GM10266 (cell line): ENCODE results near the gene GP9.

Experiments used
- DNase-seq: peaks from one replicate; pipeline ENCODE4 v3.0.0; 2012; ENCODE audit errors: extremely low spot score
- TF ChIP-seq, protein P1 (sequence below): IDR thresholded peaks from 2 replicates; pipeline ENCODE4 v1.5.1; 2012; ENCODE audit warnings: mild to moderate bottlenecking, low read depth; ENCODE audit not compliant: control insufficient read depth, insufficient read depth; ENCODE audit errors: missing control alignments

Gene GP9

GRCh38 chr3:129060276-129061022 is at the start of gene GP9:
TSS of gene GP9 (plus strand) at chr3:129060779. CDS start at chr3:129061740, 961 bp downstream.
- TF ChIP-seq, protein P1, sequence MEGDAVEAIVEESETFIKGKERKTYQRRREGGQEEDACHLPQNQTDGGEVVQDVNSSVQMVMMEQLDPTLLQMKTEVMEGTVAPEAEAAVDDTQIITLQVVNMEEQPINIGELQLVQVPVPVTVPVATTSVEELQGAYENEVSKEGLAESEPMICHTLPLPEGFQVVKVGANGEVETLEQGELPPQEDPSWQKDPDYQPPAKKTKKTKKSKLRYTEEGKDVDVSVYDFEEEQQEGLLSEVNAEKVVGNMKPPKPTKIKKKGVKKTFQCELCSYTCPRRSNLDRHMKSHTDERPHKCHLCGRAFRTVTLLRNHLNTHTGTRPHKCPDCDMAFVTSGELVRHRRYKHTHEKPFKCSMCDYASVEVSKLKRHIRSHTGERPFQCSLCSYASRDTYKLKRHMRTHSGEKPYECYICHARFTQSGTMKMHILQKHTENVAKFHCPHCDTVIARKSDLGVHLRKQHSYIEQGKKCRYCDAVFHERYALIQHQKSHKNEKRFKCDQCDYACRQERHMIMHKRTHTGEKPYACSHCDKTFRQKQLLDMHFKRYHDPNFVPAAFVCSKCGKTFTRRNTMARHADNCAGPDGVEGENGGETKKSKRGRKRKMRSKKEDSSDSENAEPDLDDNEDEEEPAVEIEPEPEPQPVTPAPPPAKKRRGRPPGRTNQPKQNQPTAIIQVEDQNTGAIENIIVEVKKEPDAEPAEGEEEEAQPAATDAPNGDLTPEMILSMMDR, result no peak

DNA sequence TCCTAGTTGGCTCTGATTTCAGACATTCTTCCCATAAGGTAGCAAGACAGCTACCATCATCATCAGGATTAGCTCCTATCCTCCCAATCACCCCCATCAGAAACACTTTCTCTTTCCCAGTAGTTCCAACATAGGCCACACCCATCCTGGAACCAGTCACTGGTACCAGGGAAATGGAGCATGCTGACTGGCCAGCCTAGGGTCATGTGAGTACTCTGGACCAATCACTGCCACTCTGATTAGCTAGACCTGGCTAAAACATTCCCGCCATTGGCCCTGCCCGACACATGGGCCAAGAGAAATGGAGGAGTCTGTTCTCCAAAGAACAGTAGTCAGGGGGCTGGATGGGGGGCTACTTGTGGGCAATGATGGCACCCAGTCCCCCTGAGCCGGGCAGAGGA is 47.1 kb upstream of the GP9 start:
- TF ChIP-seq, protein P1, result no peak
- DNase-seq, result no peak

More at GRCh38 chr3:129060276-129061022, at the start of gene GP9:
- DNase-seq, result no peak

- DNase-seq, result no peak
- TF ChIP-seq, protein P1, result no peak
Measured at GRCh38 chr3:129014148-129014547, 46.4 kb upstream of the GP9 start.

DNA sequence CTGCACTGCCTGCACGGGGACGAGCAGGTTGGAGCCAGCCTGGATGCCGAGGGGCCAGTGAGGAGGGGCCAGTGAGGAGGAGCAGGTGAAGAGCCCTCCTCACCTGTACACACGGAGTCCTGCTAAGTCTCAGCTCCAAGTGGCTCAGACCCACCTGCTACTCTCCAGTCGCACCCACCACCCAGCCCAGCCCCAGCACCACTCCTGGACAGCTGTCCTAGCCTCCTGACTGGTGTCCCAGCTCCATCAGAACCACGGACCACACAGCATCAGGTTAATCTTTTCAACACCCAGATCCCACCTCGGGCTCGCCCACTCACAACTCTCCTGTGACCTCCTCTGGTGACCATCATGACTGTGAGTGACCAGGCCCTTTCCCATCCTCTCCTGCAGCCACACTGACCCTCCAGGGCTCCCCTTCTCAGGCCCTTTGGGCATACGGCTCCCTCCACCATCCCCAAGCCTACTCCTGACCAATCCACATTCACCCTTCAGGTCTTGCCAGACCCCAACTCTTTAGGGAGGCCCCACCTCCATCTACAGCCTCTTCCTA is 45.7 kb upstream of the GP9 start:
- TF ChIP-seq, protein P1, result no peak
- no peak for DNase-seq

DNA sequence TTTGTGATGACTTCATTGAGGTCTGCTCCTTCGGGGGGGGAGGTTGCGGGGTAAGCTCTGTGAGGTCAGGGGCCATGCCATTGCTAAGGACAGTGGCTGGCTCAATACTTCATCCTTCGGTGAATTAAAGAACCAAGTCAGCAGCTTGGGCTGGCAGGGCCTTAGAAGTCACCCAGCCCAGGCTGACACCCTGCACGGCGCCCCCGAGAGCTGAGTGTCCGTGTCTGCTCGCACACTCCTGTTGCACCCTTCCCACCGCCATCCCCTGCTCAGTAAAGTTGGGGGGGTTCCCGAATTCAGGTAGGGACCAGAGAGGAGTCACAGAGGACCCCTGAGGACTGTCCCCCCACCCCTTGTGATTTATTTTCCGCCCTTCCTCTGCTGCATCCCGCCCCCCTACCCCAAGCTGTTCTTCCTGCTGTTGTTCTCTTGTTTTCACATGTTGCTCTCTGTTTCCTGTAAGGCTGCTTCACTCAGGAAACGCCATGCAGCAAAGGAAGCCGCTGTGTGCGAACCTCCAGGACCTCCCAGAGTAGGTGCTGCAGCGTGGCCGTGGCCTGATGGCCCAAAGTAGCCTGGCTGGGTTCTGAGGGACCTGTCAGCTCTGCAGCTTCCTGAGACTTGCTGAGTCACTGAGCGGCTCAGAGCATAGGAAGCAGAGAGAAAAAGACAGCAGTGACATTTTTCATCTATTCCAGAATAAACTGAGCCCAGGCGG is 45.0 kb upstream of the GP9 start:
- TF ChIP-seq, protein P1, result no peak
- no peak for DNase-seq

- no peak for DNase-seq
- TF ChIP-seq, protein P1, result no peak
Measured at GRCh38 chr3:129016356-129016719, 44.2 kb upstream of the GP9 start.

- no peak for DNase-seq
- TF ChIP-seq, protein P1, result no peak
Measured at GRCh38 chr3:129016720-129017483, 43.7 kb upstream of the GP9 start.
